ENCODE data around the gene FSTL4.

Gene FSTL4

GRCh38 chr5:133613743-133614142, 1.4 kb upstream of the FSTL4 start:
- TF ChIP-seq ZFP30 (CRISPR knock-in tag; IDR thresholded peaks at IDR 0.05): no peak
- no peak for TF ChIP-seq CREB5 (CRISPR knock-in tag; IDR thresholded peaks at IDR 0.05; ENCODE audit: low read depth)
- no peak for TF ChIP-seq CSDC2 (CRISPR knock-in tag; IDR thresholded peaks at IDR 0.05)
- no peak for TF ChIP-seq OSR1 (CRISPR knock-in tag; IDR thresholded peaks at IDR 0.05)
- TF ChIP-seq PPARA (CRISPR knock-in tag; IDR thresholded peaks at IDR 0.05; ENCODE audit: borderline replicate concordance): no peak
- TF ChIP-seq ZC3H10 (CRISPR knock-in tag; IDR thresholded peaks at IDR 0.05): no peak
- TF ChIP-seq CSRNP3 (CRISPR knock-in tag; IDR thresholded peaks at IDR 0.05): no peak
- no peak for TF ChIP-seq ZFP3 (CRISPR knock-in tag; IDR thresholded peaks at IDR 0.05)
- TF ChIP-seq PATZ1 (CRISPR knock-in tag; IDR thresholded peaks at IDR 0.05; ENCODE audit: borderline replicate concordance): no peak
- TF ChIP-seq SNAI2 (CRISPR knock-in tag; IDR thresholded peaks at IDR 0.05): no peak
- TF ChIP-seq ZNF565 (CRISPR knock-in tag; conservative IDR thresholded peaks at IDR 0.05; ENCODE audit: low read depth): no peak
- ATAC-seq: no peak

- TF ChIP-seq CSRNP3 (CRISPR knock-in tag; IDR thresholded peaks at IDR 0.05): no peak
- TF ChIP-seq CREB5 (CRISPR knock-in tag; IDR thresholded peaks at IDR 0.05; ENCODE audit: low read depth): no peak
- TF ChIP-seq ZNF70 (CRISPR knock-in tag; IDR thresholded peaks at IDR 0.05): no peak
- no peak for TF ChIP-seq OSR1 (CRISPR knock-in tag; IDR thresholded peaks at IDR 0.05)
- TF ChIP-seq SNAI2 (CRISPR knock-in tag; IDR thresholded peaks at IDR 0.05): no peak
- TF ChIP-seq ZFP30 (CRISPR knock-in tag; IDR thresholded peaks at IDR 0.05): no peak
- no peak for TF ChIP-seq ZNF565 (CRISPR knock-in tag; conservative IDR thresholded peaks at IDR 0.05; ENCODE audit: low read depth)
- no peak for TF ChIP-seq ESRRG (CRISPR knock-in tag; IDR thresholded peaks at IDR 0.05)
- no peak for TF ChIP-seq GLIS3 (CRISPR knock-in tag; IDR thresholded peaks at IDR 0.05)
- TF ChIP-seq TOX (CRISPR knock-in tag; IDR thresholded peaks at IDR 0.05; ENCODE audit: borderline replicate concordance): no peak
- no peak for TF ChIP-seq TSHZ2 (CRISPR knock-in tag; IDR thresholded peaks at IDR 0.05)
- no peak for TF ChIP-seq PATZ1 (CRISPR knock-in tag; IDR thresholded peaks at IDR 0.05; ENCODE audit: borderline replicate concordance)
- TF ChIP-seq TCF4 (CRISPR knock-in tag; IDR thresholded peaks at IDR 0.05; ENCODE audit: borderline replicate concordance): no peak
- TF ChIP-seq ARNTL (CRISPR knock-in tag; IDR thresholded peaks at IDR 0.05; ENCODE audit: borderline replicate concordance, low read depth): no peak
- no peak for TF ChIP-seq RARB (CRISPR knock-in tag; IDR thresholded peaks at IDR 0.05)
- TF ChIP-seq PPARA (CRISPR knock-in tag; IDR thresholded peaks at IDR 0.05; ENCODE audit: borderline replicate concordance): no peak
- no peak for ATAC-seq
Measured at GRCh38 chr5:133613184-133613583, 843 bp upstream of the FSTL4 start.
